COR-L47 (cell line): ENCODE data around the gene PGLYRP3.

ENCODE experiments used
- DNase-seq: peaks from one replicate; lab custom pipeline; 2025; lab: John Stamatoyannopoulos, UW

The PGLYRP3 gene

DNA sequence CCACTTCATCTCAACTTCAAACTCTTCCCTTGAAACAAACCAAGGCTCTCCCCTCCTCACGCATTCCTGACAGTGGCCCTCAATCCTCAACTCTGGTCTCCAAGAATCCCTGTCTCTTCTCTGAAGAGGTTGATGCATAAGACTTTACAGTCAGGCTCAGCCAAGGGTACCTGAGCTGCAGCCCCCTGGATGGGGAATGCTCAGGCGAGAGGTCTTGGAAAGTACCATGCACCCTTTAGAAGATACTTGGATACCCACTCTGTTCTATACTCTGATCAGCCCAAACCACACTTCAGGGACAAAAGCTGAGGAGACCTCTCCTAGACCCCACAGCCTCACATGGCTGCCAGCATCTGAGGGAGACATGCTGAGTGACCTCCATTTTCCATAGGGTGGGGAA lies 536 bp upstream of the PGLYRP3 start:
- no peak for DNase-seq

- DNase-seq, result no peak
Measured at GRCh38 chr1:153310526-153310925, 2.2 kb downstream of the PGLYRP3 start.

GRCh38 chr1:153309441-153309840 lies 3.3 kb downstream of the PGLYRP3 start:
- DNase-seq, result no peak

DNA sequence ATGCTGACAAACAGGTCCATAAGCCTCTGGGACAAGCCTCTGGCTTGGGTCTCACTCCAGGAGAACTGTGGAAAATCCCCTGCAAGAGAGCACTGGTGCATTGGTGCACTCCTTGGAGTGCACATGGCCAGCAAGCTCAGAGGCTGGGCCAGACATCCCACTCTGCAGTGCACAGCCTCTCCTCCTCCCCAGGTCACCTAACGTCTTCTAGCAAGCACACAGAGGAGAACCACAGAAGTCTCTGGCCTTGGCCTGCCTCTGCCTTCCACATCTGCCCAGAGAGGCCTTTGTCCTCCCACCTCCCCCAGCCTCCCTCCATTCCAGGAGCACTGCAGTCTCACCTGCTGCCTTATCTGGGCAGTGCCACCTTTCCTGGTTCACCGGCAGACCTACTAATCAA lies 4.2 kb downstream of the PGLYRP3 start:
- no peak for DNase-seq

DNA sequence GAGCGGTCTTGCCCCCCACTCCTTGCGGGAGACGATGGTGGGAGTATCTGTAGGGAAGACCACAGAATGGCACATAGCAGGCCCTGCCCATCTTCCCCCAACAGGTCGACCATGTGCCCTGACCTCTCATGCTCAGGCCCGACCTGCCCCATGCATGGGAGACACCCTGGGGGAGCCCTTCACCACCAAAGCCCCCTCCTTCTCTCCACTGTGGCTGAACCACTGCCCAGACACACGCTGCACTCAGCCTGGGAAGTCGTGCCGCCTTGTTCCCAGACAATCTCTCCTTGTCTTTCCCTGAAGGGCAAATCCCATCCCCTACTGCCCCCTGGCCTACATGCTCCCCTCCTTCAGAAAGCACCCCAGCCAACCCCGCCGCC lies 5.5 kb downstream of the PGLYRP3 start:
- DNase-seq, result no peak

GRCh38 chr1:153306303-153307220 lies 6.2 kb downstream of the PGLYRP3 start:
- no peak for DNase-seq

- no peak for DNase-seq
Measured at GRCh38 chr1:153305682-153306081, 7.1 kb downstream of the PGLYRP3 start.

- DNase-seq, result no peak
Measured at GRCh38 chr1:153302308-153302707, 10.4 kb downstream of the PGLYRP3 start.

- no peak for DNase-seq
Measured at GRCh38 chr1:153293851-153294250, 18.9 kb downstream of the PGLYRP3 start.

DNA sequence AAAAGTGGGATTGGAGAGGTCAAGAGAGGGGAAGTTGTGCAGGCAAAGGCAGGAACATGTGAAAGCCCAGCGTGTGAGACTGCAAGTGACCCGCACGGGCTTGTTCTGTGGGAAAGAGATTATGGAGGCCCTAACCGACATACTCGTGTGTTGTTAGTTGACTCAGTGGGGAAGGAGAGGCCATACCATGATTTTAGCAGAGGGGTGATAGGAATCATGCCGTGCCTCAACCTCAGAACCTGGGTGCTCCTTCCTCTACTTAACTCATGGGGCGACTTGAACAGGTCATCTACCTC lies 19.3 kb downstream of the PGLYRP3 start:
- DNase-seq, result no peak

DNA sequence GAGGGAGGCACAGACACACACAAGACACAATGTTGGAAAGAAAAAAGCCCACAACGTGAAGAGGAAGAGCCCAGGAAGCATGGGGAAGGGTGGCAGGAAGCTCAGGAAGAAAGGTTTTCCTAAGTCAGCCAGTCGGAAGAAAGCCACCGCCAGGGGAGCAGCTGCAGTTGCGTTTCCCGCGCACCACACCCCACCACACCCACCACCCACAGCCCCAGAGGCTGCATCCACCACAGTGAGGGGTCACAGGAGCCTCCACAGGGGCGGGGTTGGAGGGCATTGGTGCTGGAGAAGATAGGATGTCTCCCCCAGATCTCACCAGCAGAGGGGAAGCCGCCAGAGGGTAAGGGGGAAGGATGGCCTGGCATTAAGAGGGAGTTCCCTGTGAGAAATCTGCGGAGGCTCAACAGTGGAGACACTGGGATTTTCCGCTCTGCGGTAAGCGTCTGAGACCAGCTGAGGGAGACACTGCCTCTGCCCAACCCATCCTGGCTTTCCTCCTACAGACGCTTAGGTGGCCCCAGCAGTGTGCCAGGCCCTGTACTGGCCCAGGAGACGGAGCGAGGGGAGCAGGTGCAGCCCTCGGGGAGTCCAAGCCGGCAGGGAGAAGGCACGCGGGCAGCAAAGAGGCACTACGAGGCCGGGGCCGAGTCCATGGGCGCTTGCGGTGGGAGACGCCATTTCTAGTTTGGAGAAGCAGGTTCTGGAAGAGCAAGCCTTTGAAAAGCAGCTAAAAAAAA lies 19.8 kb downstream of the PGLYRP3 start:
- DNase-seq, result no peak

DNA sequence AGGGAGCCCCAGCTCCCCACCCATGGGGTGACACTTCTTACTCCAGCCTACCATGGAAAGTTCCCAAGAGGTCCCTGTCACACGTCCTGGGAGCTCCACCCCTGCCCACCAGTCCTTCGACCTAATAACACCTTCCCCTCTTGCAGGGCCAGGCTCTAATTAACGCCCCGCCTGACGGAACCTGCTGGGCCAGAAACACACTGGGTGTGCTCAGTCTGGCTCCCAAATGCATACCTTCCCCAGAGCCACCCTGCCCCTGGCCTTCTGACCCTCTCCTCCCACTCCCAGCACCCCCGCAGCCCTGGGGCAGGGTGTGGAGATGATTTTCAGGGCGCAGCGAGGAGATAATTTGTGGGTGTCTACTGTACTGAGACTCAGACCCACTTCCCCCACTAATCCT lies 20.6 kb downstream of the PGLYRP3 start:
- no peak for DNase-seq

DNA sequence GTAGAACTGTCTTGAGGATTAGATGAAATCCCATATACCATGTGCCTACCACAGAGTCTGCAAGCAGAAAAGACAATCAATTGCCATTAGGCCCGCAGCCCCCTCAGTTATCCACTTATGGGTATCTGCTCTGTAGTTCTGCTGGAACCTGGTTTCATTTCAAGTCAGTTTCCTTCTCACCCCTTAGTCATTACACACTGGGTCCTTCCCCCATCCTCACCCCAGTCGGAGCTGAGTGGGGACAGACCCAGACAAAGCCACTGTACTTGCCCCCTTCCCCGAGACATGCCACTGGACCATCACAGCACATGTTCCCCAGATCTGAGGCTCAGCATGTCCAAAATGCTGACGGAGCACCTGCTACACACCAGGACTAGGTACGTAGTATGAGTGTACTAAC lies 21.2 kb downstream of the PGLYRP3 start:
- no peak for DNase-seq

DNA sequence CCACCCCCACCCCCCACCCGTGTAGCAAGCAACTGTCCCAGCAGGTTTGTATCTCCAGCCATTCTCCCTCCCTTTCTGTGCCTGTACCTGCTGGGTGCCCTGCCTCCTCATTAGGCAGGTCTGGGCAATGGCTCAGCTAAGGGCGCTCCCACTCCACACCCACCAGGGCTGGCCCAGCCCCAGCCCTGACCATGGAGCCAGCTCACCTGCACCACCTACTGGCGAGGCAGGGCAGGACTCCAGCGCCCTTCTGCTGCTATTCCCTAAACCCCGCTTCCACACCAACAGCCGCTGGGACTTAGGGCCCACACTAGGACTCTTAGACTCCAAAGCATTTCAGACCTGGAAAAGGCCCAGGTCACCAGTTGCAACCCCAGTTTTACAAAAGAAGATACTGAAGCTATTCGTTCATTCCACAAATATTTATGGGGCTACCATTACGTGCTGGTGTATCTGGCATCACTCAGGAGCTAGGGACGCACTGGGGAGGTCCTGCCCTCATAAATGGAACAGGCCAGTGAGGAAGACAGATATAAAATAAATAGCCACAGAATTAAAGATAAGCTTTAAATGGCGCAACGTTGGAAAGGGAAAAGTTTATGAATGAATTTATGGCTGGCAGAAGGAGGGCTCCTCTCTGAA lies 24.0 kb downstream of the PGLYRP3 start:
- no peak for DNase-seq

DNA sequence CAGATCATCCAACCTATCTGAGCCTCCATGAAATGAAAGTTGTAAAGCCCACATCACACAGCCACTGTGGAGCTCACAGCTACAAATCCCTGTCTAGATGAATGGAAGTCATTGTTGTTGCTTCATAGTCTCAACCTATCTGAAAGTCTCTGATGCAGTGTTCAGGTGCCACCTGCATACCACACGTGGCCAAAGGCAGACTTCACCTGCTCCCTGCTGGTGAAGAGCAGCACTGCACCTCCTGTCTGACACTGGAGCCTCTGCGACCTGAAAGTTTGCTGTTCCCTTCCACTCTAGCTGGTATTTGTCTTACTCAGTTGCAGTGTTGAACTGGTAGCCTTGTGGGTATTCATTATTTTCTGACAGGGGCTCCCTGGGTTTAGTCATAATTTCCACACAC lies 34.9 kb downstream of the PGLYRP3 start:
- peak; percentile 17 for DNase-seq

- no peak for DNase-seq
Measured at GRCh38 chr1:153272186-153272585, 40.6 kb downstream of the PGLYRP3 start.

- no peak for DNase-seq
Measured at GRCh38 chr1:153271711-153272110, 41.0 kb downstream of the PGLYRP3 start.

GRCh38 chr1:153265457-153265856 lies 47.3 kb downstream of the PGLYRP3 start:
- no peak for DNase-seq

GRCh38 chr1:153262462-153263157 lies 50.1 kb downstream of the PGLYRP3 start:
- no peak for DNase-seq

GRCh38 chr1:153262070-153262366 lies 50.7 kb downstream of the PGLYRP3 start:
- DNase-seq, result no peak

GRCh38 chr1:153261281-153262069 lies 51.3 kb downstream of the PGLYRP3 start:
- DNase-seq, result peak; percentile 39
